ENCODE data around the gene KRT12.

Gene KRT12

DNA sequence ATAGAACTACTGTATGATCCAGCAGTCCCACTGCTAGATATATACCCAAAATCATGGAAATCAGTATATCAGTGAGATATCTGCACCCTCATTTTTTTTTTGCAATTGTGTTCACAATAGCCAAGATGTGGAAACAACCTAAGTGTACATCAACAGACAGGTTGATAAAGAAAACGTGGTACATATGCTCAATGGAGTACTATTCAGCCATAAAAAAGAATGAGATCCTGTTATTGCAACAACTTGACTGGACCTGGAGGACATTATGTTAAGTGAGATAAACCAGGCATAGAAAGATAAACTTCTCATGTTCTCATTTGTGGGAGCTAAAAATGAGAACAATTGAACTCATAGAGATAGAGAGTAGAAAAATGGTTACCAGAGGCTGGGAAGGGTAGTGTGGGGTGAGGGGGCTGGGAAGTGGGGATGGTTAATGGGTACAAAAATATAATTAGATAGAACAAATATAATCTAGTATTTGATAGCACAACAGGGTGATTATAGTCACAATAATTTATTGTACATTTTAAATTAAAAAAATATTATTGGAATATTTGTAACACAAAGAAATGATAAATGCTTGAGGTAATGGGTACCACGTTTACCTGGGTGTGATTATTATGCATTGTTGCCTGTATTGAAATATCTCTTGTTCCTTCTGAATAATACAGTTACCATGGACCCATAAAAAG is 36.8 kb downstream of the KRT12 start:
- FAIRE-seq, result no peak

DNA sequence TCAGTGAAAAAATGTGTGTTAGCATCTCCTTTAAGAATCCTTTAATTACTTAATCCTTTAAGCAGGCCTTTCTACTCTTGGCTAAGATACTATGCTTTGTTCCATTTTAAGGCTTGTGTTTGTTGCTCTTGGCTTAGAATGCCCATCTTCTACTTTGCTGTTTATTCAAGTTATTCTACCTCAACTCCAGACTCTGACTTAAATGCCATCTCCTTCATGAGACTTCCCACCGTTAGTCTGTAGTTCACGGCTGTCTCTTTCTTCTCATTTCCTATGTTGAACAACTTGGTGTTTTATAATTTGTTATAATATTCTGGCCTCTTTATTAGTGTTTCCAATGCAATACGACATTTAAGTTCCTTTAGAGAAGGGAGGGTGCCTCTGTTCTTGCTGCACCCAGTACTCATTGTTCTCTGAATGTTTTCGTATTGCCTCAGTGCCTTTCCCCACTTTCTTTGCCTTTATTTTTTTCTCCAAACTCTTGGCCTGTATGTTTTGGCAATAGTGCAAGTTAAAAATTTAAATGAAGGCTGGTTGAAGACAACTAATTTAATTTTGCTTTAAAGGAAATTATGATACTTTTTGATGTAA is 38.5 kb downstream of the KRT12 start:
- TF ChIP-seq POLR2AphosphoS5 (IDR thresholded peaks at IDR 0.05; ENCODE audit: low read depth, low read length), result no peak
- TF ChIP-seq SPI1 (IDR thresholded peaks at IDR 0.05; ENCODE audit: low read depth, low read length), result no peak
- no peak for TF ChIP-seq TAF1 (IDR thresholded peaks at IDR 0.05; ENCODE audit: low read depth, low read length)
- no peak for TF ChIP-seq POLR2A (IDR thresholded peaks at IDR 0.05; ENCODE audit: low read depth, low read length)
- no peak for TF ChIP-seq PAX5 (IDR thresholded peaks at IDR 0.05; ENCODE audit: insufficient read depth, low read length, severe bottlenecking)
- no peak for TF ChIP-seq POU2F2 (IDR thresholded peaks at IDR 0.05; ENCODE audit: low read depth, low read length)
- FAIRE-seq, result no peak

More for the DNA sequence above, 36.8 kb downstream of the KRT12 start:
- DNase-seq (ENCODE audit: insufficient read length, low spot score), result no peak
- TF ChIP-seq TAF1 (IDR thresholded peaks at IDR 0.05; ENCODE audit: low read depth, low read length), result no peak
- no peak for TF ChIP-seq POU2F2 (IDR thresholded peaks at IDR 0.05; ENCODE audit: low read depth, low read length)
- no peak for TF ChIP-seq SPI1 (IDR thresholded peaks at IDR 0.05; ENCODE audit: low read depth, low read length)
- TF ChIP-seq POLR2A (IDR thresholded peaks at IDR 0.05; ENCODE audit: low read depth, low read length), result no peak
- TF ChIP-seq PAX5 (IDR thresholded peaks at IDR 0.05; ENCODE audit: insufficient read depth, low read length, severe bottlenecking), result no peak

DNA sequence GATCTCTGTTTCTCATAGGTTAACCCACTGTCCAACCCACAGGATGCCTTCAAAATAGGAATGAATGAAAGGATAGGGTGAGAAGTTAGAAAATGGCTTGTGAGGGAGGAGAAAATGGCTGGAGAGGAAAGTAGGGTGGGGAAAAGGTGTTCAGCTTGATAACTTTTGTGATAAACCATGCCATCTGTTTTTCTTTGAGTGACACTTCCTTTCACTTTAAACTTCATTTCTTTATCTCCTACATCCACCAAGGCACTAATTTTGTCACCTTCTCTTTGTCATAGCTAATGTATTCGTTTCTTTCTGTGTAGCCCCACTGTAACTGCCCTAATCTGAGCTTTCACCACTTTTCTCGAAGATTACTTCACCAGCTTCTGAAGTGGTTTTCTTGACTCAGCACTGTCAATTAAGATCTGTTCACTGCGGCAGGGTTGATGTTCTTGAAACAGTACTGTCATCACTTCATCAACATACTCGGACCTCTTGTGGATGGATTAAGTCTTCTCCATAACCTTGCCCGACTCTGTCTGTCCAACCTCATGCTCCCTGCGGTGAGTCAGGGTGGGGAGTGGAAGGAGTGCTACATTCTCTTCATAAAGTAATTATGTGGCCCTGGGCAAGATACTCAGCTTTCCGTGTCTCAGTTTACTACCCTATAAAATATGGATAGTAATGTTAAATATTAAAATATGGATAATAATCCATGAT is 39.1 kb downstream of the KRT12 start:
- FAIRE-seq (no peak), DNase-seq (ENCODE audit: insufficient read length, low spot score) (no peak)
- TF ChIP-seq POLR2AphosphoS5 (IDR thresholded peaks at IDR 0.05; ENCODE audit: low read depth, low read length) (no peak), TAF1 (IDR thresholded peaks at IDR 0.05; ENCODE audit: low read depth, low read length) (no peak), SPI1 (IDR thresholded peaks at IDR 0.05; ENCODE audit: low read depth, low read length) (no peak), POLR2A (IDR thresholded peaks at IDR 0.05; ENCODE audit: low read depth, low read length) (no peak), POU2F2 (IDR thresholded peaks at IDR 0.05; ENCODE audit: low read depth, low read length) (no peak), PAX5 (IDR thresholded peaks at IDR 0.05; ENCODE audit: insufficient read depth, low read length, severe bottlenecking) (no peak)

More for the DNA sequence above, 38.5 kb downstream of the KRT12 start:
- no peak for DNase-seq (ENCODE audit: insufficient read length, low spot score)

DNA sequence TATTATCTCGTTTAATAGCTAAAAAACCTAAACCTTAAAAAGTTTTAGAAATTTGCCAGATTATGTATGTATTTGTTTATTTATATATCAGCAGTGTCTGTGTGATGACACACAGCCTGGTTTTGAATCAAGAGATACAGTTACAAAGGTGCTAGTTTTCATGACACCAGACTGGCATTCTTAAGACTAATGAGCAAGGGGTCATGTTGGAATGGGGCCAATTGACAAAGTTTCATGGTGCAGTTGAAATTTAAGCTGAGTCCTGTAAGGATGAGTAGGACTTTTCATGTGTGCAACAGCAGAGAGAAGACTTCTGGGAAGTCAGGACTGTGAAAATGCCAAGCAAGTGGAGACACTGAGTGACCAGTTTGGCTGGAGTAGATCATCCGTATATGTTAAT is 41.4 kb downstream of the KRT12 start:
- DNase-seq (ENCODE audit: insufficient read length, low spot score), result no peak
- FAIRE-seq, result no peak
- no peak for TF ChIP-seq POLR2A (IDR thresholded peaks at IDR 0.05; ENCODE audit: low read depth, low read length)
- no peak for TF ChIP-seq POU2F2 (IDR thresholded peaks at IDR 0.05; ENCODE audit: low read depth, low read length)
- TF ChIP-seq SPI1 (IDR thresholded peaks at IDR 0.05; ENCODE audit: low read depth, low read length), result no peak

DNA sequence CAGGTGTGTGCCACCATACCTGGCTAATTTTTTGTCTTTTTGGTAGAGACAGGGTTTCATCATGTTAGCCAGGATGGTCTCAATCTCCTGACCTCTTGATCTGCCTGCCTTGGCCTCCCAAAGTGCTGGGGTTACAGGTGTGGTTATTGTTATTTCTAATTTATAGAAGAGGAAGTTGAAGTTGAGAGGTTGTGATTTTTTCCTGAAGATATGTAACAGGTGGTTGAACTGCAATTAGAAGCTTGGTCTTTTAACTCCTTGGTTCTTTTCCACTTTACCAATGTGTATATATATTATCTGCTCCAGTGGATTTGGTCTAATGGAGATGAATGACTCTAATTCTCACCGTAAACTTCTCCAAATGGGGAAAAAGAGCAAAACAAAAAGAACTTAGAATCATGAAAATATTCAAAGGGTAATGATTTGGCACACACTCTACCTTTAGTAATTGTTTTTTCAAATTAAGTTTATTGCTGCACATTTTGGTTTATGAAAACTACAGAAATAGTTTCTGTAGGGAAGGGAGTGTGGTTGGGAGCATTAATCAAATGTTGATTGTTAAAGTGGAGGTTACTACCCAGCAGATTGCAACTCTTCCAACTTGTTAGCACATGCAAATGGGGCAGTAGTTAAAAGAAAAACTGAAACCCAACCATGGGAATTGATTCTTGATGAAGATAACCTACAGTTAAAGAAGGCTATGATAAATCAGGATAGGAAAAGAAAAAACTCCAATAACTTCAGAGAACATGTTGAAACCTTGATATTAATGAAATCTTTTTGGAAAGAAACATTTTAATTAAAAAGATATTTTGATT is 42.8 kb downstream of the KRT12 start:
- TF ChIP-seq POLR2A (IDR thresholded peaks at IDR 0.05; ENCODE audit: low read depth, low read length), result no peak
- no peak for TF ChIP-seq PAX5 (IDR thresholded peaks at IDR 0.05; ENCODE audit: insufficient read depth, low read length, severe bottlenecking)
- TF ChIP-seq SPI1 (IDR thresholded peaks at IDR 0.05; ENCODE audit: low read depth, low read length), result no peak
- no peak for TF ChIP-seq POLR2AphosphoS5 (IDR thresholded peaks at IDR 0.05; ENCODE audit: low read depth, low read length)
- no peak for TF ChIP-seq POU2F2 (IDR thresholded peaks at IDR 0.05; ENCODE audit: low read depth, low read length)
- TF ChIP-seq TAF1 (IDR thresholded peaks at IDR 0.05; ENCODE audit: low read depth, low read length), result no peak
- FAIRE-seq, result no peak
- no peak for DNase-seq (ENCODE audit: insufficient read length, low spot score)

DNA sequence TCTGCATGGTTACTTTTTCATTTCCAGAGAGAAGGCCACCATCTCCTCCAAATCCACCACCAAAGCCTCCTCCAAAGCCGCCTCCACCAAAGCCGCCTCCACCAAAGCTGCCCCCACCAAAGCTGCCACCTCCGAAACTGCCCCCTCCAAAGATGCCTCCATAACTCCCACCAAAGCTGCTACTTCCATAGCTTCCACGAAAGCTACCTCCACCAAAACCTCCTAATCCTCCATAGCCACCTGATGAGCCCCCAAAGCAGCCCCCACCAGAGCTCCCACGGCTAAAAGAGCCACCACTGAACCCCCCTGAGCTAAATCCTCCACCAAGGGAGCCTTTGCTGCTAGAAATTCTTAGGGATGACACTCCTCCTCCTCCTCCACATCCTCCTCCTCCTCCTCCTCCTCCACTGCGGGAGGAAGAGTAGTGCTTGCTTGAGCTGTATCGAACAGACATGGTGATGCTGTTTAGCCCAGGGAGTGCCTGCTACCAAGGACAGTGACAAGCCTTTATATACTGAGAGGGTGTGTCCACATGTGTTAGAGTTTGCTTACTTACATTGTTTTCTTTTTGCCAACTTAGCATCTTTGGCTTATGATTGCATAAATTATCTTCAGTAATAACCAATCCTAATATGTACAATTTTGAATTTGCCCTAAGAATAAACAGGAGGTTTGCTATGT is 44.8 kb downstream of the KRT12 start, which contains the start of gene KRT10:
Gene KRT10 (minus strand): TSS at position 483 of the 681 bp plus-strand sequence. CDS start 29 bp downstream, at position 454.
- DNase-seq (ENCODE audit: insufficient read length, low spot score), result no peak
- no peak for FAIRE-seq
- TF ChIP-seq POLR2A (IDR thresholded peaks at IDR 0.05; ENCODE audit: low read depth, low read length) (no peak), TAF1 (IDR thresholded peaks at IDR 0.05; ENCODE audit: low read depth, low read length) (no peak), POU2F2 (IDR thresholded peaks at IDR 0.05; ENCODE audit: low read depth, low read length) (no peak), PAX5 (IDR thresholded peaks at IDR 0.05; ENCODE audit: insufficient read depth, low read length, severe bottlenecking) (no peak), SPI1 (IDR thresholded peaks at IDR 0.05; ENCODE audit: low read depth, low read length) (no peak), POLR2AphosphoS5 (IDR thresholded peaks at IDR 0.05; ENCODE audit: low read depth, low read length) (no peak)

DNA sequence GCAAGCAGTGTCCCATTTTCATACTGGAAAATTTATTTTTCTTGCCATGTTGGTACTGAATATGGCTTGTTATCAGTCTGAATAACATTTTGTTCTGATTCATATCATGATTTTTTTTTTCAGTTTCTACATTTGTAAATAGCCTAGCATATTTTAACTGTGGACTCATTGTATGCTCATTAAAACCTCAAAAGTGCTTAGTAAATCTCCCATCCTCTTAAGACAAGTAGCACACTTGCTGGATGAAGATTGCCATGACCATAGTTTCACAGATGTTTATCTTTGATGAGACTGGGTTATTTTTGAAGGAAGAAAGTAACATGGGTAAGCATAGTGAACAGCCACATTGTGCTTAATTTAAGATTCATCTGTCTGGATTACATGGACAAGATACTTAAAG is 45.5 kb downstream of the KRT12 start:
- FAIRE-seq, result no peak

DNA sequence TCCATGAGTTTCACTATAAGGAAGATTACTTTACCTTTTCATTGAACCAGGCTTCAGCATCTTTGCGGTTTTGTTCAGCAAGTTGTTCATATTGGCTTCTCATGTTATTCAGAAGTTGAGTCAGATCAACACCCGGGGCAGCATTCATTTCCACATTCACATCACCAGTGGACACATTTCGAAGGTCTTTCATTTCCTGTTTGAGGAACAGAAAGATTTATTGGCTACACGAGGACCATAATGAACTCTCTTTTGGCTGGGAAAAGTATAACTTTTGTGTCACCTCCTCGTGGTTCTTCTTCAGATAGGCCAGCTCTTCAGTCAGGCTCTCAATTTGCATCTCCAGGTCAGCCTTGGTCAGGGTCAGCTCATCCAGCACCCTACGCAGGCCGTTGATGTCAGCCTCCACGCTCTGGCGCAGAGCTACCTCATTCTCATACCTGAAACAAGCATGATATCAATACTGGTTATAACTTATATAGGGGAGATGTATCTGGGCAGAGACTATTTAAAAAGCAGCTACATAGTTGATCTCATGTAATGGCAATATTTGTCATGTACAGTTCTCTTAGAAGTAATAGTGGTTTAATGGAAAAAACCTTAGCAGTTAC is 46.7 kb downstream of the KRT12 start:
- FAIRE-seq, result no peak
- no peak for DNase-seq (ENCODE audit: insufficient read length, low spot score)
- no peak for TF ChIP-seq PAX5 (IDR thresholded peaks at IDR 0.05; ENCODE audit: insufficient read depth, low read length, severe bottlenecking)
- TF ChIP-seq POU2F2 (IDR thresholded peaks at IDR 0.05; ENCODE audit: low read depth, low read length), result no peak
- no peak for TF ChIP-seq TAF1 (IDR thresholded peaks at IDR 0.05; ENCODE audit: low read depth, low read length)
- no peak for TF ChIP-seq SPI1 (IDR thresholded peaks at IDR 0.05; ENCODE audit: low read depth, low read length)

More for the DNA sequence above, 45.5 kb downstream of the KRT12 start:
- TF ChIP-seq POU2F2 (IDR thresholded peaks at IDR 0.05; ENCODE audit: low read depth, low read length) (no peak), POLR2A (IDR thresholded peaks at IDR 0.05; ENCODE audit: low read depth, low read length) (no peak)
- DNase-seq (ENCODE audit: insufficient read length, low spot score), result no peak

Measured in GM12891 (cell line).